HL-60/S4 treated with retinoic acid at 250 ng/mL for 4 days and 3 days (cell line): Measurements from ENCODE around the gene PRRG1.
"Not testable (repeated sequence)": the region's sequence is repeated elsewhere in the genome, so short reads cannot be mapped to it uniquely, and the experiment has no call there.

Experiments
- in situ Hi-C: fragments of 300-500 bp; cut with MboI; formaldehyde crosslinking; loops from 2 replicates; pipeline ENCODE4 v1.7.0; 2022; ENCODE audit warnings: low sequenced_read_pairs

The PRRG1 gene

DNA sequence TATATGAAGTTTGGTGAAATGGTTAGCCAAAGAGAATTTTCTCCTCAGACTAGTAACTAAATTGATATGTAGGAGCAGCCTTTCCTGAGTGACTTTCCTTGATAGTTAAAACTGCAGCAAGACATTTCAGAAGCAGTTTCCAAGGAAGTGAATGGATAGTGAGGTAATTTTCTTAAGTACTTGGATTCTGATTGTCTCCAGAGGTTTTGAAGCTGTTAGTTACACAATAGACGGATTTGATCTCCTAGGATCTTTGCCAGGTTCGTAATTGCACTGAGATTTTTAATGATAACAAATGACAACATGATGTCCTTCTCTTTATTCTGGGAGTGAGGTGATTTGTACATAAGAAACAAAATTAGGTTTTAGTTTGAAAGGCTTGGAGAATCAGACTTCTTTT lies 29.2 kb downstream of the PRRG1 start:
- in situ Hi-C loops = no loop called here

DNA sequence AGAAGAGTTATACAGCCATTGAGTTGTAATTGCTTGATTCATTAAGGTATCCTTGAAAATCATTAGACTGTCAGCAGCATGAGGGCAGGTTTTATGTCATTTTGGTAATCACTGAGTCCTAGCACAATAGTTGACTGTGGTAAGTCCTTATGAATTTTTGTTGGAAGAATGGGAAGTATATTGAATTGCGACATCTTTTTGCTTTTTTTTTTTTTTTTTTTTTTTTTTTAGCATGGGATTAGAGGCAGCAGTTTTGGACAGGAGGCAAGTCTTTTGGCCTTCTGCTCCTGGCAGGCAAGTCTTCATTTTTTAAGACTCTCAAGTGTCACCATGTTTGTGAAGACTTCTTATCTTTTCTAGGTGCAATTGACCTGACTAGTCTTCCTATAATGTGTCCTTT lies 29.7 kb downstream of the PRRG1 start:
- in situ Hi-C loops = no loop called here

DNA sequence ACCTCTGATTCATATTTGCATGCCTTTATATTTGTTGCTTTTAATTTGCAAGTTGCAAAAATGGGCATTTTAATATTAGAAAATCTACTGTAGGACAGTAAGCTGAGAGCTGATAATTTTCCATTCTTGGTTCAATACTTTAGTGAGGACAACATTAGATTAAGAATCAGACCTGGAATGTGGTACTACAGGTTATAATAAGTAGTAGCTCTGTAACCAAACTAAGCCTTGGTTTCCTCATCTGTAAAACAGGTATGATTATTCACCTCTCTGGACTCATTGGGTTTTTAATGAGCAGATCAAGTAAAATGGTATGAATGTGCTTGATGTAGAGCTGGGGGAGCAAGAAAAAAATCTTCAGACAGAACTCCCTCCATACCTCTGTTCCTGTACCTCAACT lies 31.1 kb downstream of the PRRG1 start:
- in situ Hi-C loops = no loop called here

DNA sequence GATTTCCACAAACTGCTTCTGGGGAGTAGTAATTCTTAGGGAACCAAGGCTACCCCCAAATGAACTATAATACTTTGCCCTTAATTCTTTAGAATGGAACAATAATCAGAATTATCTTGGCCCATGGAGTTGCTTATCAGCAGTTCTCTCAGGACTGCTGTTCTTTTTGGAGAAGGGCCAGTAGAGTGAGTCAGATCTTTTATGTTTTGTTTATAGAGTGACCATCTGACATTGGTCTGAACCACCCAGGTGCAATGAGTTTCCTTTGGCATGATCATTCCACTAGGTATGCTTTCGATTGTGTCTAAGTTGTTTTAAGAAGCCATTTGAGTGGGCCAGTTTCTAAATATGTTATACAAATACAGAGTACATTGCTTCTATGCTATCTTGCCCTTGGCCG lies 31.8 kb downstream of the PRRG1 start:
- in situ Hi-C loops = no loop called here

DNA sequence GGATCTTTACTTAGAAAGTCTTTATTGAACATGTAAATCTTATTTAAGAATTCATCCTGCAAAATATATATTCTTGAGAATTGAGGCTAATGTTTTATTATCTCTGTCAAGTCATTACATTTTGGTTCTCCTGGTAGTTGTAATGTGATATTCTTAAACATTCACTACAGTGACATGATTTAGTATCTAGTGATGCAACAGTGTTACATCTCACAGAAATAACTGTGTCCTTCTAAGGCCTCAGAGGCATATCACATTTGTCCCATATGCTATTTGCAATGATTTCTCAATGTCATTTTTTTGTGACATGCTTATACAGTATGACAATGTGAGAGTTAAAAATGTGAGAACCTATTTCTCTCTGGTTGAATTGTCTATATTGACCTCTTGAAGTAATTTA lies 34.1 kb downstream of the PRRG1 start:
- in situ Hi-C loops = no loop called here

DNA sequence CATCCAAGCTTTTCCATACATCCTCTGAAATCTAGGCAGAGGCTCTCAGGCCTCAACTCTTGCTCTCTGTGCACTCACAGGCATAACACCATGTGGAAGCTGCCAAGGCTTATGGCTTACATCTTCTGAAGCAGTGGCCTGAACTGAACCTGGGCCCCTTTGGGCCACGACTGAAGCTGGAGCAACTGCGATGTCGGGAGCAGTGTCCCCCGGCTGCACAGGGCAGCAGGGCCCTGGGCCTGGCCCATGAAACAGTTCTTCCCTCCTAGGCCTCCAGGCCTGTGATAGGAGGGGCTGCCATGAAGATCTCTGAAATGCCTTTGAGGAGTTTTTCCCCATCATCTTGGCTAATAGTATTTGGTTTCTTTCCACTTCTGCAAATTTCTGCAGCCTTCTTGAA lies 39.2 kb downstream of the PRRG1 start:
- in situ Hi-C loops = no loop called here

DNA sequence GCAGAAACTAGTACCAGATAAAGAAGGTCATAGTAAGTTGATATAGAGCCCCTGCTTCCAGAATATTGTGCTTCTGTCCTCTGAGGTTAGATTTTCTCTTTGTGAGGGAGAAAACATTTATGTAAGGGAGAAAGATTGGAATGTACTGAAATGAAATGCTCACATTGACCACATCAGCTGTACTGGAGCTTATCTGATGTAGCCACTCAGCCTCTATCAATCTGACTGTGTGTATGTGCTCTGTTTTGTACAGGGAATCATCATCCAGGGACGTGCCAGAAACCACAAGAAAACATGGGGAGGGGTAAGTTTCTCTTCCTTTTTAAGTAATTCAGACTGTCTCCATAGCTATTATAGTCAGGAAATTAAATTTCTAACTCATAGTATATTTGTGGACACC lies 56.8 kb downstream of the PRRG1 start:
- in situ Hi-C loops = no loop called here

DNA sequence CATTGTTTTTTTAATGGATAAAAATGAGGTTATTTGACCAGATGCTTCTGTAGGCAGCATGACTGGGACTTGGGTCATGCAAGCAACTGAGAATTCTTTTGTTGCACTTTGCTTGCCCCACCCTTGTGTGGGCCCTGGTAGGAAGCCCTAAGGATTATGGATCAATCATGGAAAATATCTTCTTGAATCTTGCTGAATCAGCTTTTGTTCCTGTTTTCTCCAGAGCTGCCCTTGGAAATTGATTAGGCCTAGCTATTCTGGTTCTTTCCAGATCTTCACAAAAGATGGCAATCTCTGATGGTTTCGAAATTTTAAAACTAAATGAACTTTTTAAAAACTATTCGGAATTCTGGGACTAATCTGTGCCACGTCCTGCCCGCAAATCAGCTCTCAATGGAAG lies 58.6 kb downstream of the PRRG1 start:
- in situ Hi-C loops = no loop called here

DNA sequence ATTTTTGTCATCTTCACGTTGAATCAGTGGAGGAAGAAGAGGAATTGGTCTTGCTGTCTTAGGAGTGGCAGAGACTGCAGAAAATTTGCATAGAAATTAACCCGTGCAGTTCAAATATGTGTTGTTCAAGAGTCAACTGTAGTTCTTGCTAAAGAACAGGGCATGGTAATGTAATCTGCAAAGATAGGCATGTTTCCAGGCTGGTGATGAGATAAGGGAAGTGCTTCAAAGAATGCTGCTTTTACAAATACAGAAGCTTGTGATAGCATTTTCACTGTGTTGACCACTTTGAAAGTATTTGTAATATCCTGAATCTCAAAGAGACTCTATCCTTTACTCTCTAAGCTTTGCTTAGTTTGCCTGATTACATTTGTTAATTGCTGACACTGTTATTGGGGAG lies 60.1 kb downstream of the PRRG1 start:
- in situ Hi-C loops = no loop called here

DNA sequence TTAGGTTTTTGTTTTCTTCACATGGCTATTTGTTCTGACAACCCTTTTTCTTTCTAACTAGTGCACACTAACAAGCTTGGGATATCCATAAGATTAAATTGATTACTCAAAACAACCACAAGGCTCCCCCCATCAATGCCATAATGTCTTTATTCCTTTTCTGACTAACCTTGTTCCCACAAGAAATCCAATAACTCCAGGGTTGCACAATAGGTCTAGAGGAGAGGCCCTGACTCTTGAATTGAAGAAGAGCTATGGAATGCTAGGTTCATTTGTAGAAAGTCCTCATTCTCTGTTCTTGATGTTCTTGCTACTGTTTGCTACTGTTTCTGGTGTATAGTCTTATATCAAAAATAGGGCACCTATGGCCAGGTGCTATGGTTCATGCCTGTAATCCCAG lies 71.0 kb downstream of the PRRG1 start:
- in situ Hi-C loops = no loop called here

DNA sequence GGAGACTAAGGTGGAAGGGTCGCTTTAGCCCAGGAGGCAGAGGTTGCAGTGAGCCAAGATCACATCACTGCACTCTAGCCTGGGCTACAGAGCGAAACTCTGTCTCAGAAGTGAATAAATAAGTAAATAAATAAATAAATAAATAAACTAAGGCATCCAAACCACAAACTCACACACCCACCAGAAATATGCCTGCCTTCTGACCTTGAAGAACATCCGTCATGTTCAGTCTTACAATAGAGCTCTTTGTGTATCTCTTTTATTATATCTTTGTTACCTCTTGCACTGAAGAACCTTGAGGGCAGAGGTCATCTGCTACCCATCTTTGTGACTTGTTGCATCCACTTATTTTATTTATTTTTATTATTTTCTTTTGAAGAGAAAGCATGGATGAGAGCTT lies 71.6 kb downstream of the PRRG1 start:
- in situ Hi-C loops = no loop called here

DNA sequence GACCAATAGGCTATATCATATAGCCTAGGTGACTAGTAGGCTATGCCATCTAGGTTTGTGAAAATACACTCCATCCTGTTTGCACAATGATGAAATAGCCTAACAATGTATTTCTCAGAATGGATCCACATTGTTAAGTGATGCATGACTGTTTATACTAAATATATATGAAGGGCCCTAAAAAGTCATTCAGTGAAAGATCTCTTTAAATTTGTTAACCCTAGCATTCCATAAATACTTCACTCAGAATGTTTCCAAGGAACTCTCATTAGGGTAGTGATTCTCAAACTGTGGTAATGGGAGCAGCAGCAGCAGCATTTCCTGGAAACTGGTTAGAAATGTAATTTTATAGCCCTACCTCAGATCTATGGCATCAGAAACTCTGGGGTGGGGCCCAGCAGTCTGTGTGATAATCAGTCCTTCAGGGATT lies 74.9 kb downstream of the PRRG1 start:
- in situ Hi-C loops = no loop called here

DNA sequence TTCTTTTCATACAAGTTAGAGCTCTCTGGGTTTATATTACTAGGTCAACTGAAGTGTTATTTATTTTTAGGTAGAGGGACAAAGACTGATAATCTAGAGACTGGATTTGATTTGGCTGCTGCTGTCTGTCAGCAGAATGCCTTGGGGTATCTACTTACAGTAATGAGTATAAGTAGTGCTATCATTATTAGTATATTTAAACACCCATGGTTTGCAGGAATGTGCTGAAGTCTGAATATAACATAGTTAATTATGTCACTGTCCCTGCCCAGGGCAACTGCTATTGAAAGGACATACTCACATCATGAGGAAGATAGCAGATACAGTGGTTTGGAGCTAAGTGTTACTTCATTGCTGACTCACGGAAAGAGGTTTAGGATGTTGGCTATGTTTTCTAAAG lies 76.2 kb downstream of the PRRG1 start:
- in situ Hi-C loops = no loop called here

DNA sequence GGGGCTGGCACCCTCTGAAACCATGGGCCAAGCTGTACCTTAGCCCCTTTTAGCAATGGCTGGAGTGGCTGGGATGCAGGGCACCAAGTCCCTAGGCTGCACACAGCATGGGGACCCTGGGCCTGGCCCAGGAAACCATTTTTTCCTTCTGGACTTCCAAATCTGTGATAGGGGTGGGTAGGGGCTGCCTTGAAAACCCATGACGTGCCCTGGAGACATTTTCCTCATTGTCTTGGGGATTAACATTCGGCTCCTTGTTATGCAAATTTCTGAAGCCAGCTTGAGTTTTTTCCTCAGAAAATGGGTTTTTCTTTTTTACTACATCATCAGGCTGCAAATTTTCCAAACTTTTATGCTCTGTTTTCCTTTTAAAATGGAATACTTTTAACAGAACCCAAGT lies 79.8 kb downstream of the PRRG1 start:
- in situ Hi-C loops = not testable (repeated sequence)

DNA sequence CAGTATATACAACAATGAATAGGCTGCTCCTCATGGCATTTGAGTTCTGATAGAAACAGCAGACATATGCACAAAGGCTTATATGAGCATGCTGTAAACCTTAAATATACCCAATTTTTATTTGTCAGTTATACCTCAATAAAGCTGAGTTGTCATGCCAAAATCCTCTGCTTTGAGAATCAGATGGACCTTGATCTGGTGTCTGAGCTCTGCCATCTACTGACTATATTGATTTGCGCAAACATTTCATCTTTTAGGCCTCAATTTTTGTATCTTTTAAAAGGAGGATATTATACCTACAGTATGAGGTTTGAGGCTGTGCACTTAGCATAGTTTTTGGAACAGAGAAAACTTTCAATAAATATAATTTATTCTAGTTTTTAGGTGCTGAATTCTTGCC lies 85.2 kb downstream of the PRRG1 start:
- in situ Hi-C loops = no loop called here

DNA sequence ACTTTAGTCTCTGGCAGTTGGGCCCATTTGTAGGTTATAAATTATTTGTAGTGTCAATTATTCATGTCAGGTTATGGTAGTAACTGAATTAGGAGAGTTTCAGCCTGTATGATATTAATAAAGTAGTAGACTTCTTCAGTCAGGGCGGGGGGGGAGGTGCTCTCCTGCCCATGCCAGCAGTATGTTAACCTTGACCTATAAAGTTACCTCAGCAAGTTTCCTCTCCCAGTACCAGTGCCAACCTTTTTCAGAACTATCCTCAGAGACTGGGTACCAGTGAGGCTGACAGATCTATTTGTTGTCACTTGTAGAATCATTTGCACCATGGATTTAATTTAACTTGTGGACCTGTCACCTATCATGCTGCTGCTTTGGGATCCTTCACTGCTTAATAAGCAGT lies 88.0 kb downstream of the PRRG1 start:
- in situ Hi-C loops = no loop called here

DNA sequence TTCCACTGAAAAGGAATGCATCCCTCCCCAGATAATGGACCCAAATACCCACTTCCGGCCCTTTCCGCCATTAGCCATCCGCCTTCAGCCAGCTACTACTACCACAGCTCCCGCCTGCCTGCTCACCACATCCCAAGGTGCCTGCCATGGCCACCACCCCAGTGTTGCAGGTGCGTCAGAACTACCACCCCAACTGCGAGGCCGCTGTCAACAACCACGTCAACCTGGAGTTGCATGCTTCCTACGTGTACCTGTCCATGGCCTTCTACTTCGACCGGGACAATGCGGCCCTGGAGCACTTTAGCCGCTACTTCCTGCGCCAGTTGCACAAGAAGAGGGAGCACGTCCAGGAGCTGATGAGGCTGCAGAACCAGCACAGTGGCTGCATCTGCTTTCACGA lies 92.2 kb downstream of the PRRG1 start:
- in situ Hi-C loops = no loop called here

DNA sequence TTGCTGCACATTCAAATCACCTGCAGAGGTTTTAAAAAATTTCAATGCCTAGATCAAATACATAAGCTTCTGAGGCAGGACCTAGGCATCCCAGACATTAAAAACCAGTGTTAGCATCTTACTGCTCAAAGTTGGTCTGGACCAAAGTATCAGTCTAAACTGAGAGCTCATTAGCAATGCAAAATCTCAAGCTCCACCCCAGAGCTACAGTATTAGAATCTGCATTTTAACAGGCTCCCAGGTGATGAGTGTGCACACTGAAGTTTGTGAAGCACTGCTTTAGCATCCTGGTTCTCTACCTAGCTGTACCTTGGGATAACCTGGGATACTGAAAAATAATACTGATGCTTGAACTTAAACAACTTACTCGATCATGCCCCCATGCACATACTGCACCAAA lies 96.0 kb downstream of the PRRG1 start:
- in situ Hi-C loops = no loop called here

DNA sequence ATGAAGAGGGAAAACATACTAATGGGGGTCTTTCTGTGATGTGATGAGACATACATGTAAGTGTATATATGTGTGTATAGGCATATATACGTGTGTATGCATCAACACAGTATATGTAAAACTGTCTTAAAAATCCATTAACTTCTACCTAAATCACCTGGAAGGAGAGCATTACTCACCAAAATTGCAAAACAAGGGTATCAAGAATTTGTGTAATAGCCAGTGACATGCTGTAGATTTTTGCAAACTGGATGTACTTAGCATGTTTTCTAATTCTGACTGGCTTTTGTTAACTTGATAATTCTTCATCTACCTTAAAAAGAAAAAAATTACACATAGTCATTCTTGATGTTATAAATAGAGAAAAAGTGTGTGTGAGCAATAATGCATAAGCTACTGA lies 104.7 kb downstream of the PRRG1 start:
- in situ Hi-C loops = no loop called here

DNA sequence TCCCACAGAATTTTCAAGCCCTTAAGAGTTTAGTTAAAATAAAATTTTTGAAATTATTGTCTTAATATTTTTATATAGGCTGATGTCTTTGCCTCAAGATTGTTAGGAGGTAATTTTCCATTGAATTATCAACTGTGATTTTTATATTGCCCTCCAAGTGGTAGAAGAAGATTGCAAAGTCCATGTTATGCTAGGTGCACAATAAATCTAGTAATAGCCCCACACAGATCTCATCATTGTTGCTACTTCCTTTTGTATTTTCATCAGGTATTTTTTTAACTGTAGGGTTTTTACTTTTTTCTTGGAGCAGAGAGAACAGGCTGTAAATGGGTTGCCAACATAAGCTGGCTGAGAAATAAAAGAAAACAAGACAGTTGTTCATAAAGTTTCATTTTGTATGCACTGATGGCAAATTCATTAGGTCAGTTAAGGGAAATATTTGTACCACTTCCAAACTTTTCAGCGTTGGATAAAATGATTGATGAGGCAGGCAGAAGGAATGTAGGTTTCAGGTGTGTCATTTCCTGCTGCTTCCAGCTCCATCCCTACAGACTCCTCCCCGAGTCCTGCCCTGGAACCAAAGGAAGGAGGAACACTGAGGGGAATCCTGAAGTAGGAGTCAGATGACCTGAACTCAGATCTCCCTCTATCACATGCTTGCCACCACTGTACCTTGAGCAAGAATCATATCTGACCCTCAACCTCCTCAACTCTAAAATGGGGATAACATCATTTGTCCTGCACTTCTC lies 105.5 kb downstream of the PRRG1 start:
- in situ Hi-C loops = no loop called here

DNA sequence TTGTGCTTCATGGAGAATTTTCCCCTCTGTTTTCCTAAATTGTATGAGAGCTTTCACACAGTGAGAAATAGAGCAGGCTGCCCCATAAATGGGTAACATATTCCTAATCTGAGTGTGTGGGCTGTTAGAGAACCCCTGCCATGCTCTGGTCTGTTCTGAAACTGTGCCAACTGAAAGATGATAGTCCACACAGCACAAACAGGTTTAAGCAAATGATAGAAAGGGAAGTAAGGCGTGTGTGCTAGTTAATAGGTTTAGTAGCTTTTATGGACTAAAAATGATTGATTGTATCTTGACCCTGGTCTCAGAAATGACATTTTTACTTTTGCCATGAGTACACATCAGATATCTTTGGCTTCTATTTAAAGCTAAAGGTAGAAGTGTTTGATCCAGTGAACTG lies 106.2 kb downstream of the PRRG1 start:
- in situ Hi-C loops = no loop called here

DNA sequence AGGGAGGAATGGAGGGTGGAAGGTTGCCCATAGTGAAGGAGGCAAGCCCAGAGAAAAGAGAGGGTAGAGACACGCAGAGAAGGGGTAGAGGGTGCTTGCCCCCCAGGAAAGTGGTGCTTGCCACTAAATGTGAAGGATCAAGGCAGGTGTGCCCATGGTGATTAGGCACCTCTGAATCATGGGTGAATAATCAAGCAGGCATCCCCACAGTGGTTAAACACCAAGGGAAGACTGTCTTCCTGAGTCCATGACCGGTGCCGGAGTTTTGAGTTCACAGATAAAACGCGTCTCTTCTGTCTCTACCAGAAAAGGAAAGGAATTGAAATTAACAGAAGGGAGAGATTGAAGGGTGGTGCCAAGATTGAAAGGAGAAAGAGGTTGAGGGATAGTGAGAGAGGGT lies 111.1 kb downstream of the PRRG1 start:
- in situ Hi-C loops = not testable (repeated sequence)

DNA sequence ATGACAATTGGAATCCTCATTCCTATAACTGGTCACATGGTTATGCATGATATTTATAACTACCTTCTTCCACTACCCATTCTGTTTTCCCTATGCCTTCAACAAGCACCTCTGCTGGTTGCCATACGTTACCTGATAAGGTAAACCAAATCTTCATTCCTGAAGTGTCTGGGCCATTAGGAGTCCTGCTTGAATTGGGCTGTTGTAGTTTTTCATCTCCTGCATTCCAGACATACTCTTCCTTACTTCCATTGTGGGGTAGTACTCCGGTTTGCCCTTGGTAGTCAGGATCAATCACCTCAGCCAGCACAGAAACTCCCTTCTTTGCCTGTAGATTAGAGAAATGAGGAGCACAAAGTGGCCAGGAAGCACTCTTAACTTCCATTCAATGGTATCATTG lies 113.2 kb downstream of the PRRG1 start:
- in situ Hi-C loops = no loop called here
